GM21529 (cell line): ENCODE measurements around the gene PRUNE2.

ENCODE experiments used
- ATAC-seq: cut with Tn5 transposase; IDR thresholded peaks from one replicate; pipeline ENCODE4 v1.9.1; 2021; ENCODE audit not compliant: unreplicated experiment

The PRUNE2 gene

GRCh38 chr9:76900884-76901440 lies 5.0 kb downstream of the PRUNE2 start:
- no peak for ATAC-seq

GRCh38 chr9:76898786-76899185 lies 7.1 kb downstream of the PRUNE2 start:
- ATAC-seq: no peak

GRCh38 chr9:76897804-76898525 lies 7.9 kb downstream of the PRUNE2 start:
- no peak for ATAC-seq

GRCh38 chr9:76896035-76896434 lies 9.9 kb downstream of the PRUNE2 start:
- ATAC-seq: no peak

GRCh38 chr9:76895186-76895585 lies 10.7 kb downstream of the PRUNE2 start:
- no peak for ATAC-seq

- ATAC-seq: no peak
Observed at GRCh38 chr9:76894198-76894597, 11.7 kb downstream of the PRUNE2 start.

- no peak for ATAC-seq
Observed at GRCh38 chr9:76893395-76893932, 12.4 kb downstream of the PRUNE2 start.

GRCh38 chr9:76891874-76892273 lies 14.0 kb downstream of the PRUNE2 start:
- no peak for ATAC-seq

GRCh38 chr9:76891279-76891678 lies 14.6 kb downstream of the PRUNE2 start:
- ATAC-seq: no peak

GRCh38 chr9:76887951-76888350 lies 18.0 kb downstream of the PRUNE2 start:
- no peak for ATAC-seq

- ATAC-seq: peak; percentile 44
Observed at GRCh38 chr9:76887003-76887821, 18.7 kb downstream of the PRUNE2 start.

GRCh38 chr9:76886318-76886717 lies 19.6 kb downstream of the PRUNE2 start:
- no peak for ATAC-seq

- no peak for ATAC-seq
Observed at GRCh38 chr9:76884823-76885222, 21.1 kb downstream of the PRUNE2 start.

- no peak for ATAC-seq
Observed at GRCh38 chr9:76883341-76883855, 22.5 kb downstream of the PRUNE2 start.

- peak; percentile 88 for ATAC-seq
Observed at GRCh38 chr9:76882686-76883085, 23.2 kb downstream of the PRUNE2 start.

- ATAC-seq: no peak
Observed at GRCh38 chr9:76880210-76880609, 25.7 kb downstream of the PRUNE2 start.

- no peak for ATAC-seq
Observed at GRCh38 chr9:76878933-76879332, 27.0 kb downstream of the PRUNE2 start.

- ATAC-seq: no peak
Observed at GRCh38 chr9:76877961-76878360, 28.0 kb downstream of the PRUNE2 start.

- ATAC-seq: no peak
Observed at GRCh38 chr9:76876098-76876497, 29.8 kb downstream of the PRUNE2 start.

GRCh38 chr9:76873821-76874220 lies 32.1 kb downstream of the PRUNE2 start:
- ATAC-seq: no peak

GRCh38 chr9:76873056-76873792 lies 32.7 kb downstream of the PRUNE2 start:
- ATAC-seq: no peak
